Skeletal muscle cell (primary cell): ENCODE data around the gene CTDSPL.

Experiments used
- DNase-seq: peaks from one replicate; pipeline ENCODE4 v3.0.0-alpha.2; 2010; ENCODE audit warnings: low read depth
- H3K4me3 ChIP-seq: 2 replicates; pipeline ENCODE4 v1.5.1; 2011; ENCODE audit warnings: low read depth, mild to moderate bottlenecking, control low read depth, low read length, moderate library complexity

Gene CTDSPL

DNA sequence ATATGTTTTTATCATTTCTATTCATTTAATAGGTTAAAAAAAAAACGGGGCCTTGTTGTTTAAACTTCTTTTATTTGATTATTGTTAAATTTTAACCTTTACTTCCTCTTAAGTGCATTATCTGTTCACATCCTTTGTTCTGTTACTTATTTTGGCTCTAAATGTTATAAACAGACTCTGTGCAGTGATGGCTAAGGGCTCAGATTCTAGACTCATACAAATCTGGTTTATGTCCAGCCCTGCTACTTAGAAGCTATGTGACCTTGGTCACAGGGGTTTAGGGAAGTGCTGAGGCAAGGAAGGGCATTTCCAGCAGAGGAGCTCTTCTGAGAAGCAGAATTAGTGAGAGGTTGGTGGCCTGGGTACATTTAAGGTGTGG lies 73.6 kb downstream of the CTDSPL start:
- H3K4me3 ChIP-seq, result no peak overlapping the region
- DNase-seq, result no peak

DNA sequence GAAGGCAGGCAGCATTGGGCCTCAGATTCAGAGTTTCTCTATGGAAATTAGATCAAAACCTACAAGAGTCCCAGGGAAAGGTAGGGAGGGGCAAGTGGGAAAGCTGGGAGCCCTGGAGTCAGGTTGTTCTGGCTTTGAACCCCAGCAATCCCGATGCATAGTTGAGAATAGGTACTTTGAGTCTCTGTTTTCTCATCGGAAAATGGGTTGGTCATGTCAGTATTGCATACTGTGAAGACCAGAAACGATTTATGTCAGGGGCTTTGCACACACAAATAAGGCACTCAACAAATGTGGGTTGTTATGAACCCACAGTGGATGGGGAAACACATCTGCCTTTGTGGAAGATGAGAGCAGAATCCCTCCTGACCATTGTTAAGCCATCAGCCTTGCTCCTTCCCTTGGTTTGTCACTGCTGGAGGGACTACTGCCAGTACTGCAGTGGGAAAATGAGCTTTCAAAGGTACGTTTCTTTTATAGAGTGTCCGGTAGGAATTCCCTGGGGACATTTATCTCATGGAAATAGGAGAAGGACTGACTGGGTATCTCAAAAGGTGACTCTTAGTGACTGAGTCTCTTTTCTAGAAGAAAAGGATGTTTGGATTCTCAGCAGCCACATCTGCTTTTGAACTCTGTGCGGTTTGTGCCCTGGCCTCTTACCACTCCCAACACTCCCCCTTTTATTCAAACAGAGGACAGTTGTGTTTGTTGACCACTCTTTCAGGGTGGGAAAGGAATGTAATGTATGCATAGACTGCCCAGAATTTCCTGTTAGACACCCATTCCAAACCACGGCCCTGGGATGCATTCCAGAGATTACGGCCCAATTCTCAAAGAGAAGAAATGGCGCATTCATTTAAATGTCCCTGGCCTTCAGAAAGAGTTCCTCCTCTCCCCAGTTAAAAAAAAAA lies 74.3 kb downstream of the CTDSPL start:
- H3K4me3 ChIP-seq, result no peak overlapping the region
- DNase-seq, result peak; percentile 88

DNA sequence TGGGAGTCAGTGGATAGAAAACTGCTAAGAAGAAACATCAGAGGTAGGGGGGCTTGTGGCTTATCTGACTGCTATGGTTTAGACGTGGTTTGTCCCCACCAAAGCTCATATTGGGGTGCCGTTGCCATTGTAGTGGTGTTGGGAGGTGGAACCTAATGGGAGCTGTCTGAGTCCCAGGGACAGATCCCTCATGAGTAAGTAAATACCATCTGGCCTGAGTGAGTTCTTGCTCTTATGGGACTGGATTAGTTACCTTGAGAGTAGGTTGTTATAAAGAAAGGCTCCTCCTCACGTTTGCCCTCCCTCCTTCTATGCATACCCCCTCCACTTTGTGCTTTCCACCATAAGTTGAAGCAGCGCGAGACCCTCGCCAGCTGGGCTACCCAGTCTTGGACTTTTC lies 75.5 kb downstream of the CTDSPL start:
- no peak overlapping the region for H3K4me3 ChIP-seq
- DNase-seq, result no peak

DNA sequence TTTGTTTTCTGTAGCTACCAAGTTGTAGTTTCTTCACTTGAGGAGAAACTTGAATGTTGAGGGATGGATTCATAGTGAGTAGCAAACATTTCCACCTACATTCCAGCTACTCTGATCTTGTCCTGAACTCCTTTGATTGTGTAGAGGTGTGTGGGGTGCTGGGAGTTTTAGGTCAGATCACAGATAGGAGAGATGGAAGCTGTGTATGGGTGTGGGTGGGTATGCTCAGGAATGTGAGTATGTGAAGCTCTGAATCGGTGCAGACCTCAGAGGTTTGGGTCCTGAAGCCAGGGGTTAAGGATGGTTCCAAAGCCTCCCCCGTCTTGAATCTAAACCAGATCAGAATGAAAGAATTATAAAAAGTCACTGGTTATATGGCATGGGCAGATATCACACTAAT lies 76.3 kb downstream of the CTDSPL start:
- no peak overlapping the region for H3K4me3 ChIP-seq
- DNase-seq, result no peak

DNA sequence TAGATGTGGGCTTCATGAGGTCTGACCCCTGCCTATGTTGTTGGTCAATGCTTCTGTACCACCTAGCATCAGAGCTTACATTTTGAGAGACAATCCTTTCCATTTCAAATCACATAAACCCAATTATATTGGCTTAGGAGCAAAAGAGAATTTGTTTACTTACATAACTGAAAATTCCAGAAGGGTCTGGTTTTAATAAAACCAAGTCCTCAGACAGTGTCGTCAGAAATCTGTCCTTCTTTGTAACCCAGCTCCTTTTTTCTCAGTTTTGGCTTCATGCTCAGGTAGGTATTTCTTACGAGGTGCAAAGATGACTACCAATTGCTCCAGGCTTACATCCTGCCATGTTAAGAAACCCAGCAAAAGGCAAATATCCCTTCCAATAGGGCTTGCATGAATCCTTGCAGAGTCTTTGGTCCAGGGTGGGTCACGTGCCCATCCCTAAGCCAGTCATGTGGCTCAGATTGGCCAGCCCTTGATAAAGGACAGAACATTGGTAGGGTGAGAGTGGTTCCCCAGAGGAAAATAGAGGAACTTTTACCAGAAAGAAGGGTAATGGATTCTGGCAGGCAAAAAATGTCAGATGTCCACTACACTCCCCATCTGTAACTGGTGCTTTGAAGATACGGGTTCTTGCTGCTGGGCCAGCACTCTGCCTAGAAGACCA lies 78.7 kb downstream of the CTDSPL start:
- no peak for DNase-seq
- no peak overlapping the region for H3K4me3 ChIP-seq

DNA sequence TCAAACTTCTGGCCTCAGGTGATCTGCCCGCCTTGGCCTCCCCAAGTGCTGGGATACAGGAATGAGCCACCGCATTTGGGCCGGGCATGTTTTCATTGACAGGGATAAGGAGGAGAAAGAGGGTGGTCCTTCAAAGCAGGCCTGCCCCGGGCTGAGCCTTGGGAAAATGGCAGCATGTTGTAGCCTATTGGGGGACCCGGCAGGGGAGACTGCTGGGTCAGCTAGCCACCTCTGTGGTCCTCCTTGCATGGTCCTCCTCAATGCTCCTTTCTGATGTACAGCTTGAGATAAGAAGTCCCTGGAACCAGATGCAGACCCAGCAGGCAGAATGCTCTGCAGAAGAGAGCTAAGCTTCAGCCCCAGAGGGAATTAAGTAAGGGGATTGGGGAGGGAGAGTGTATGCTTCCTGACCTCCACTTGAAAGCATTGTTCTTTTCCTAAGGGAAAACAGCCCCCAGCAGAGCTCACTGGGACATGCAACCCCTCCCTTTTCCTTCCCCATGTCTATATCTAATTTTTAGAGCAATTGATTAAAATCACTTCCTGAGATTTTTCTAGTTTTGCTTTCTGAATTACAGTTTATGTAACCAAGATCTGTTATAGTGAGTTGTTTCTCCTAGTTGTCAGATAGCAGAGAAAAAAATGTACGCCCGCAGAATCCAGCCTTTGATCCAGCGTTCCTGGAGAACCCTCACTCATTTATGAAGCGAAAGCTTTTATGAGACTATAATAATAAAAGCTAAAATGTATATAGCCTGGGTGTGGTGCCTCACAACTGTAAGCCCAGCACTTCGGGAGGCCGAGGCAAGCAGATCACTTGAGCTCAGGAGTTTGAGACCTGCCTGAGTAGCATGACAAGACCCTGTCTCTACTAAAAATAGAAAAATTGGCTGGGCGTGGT lies 80.2 kb downstream of the CTDSPL start:
- DNase-seq, result no peak
- H3K4me3 ChIP-seq, result no peak overlapping the region

DNA sequence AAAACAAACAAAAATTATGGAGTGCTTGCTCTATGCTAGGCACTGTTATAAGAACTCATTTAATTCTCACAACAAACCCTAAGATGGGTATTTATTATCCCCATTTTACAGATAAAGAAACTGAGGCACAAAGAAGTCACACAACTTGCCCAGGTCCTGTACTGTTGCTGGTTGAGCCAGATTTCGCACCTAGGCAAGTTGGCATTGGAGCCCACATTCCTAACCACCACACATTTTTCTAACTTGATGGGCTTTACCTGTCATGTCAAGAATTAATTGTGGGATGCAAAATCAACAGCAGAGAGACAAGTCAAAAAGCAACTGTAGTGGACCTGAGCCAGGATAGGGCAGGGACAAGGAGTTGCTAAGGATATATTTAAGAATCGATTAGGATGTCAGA lies 81.0 kb downstream of the CTDSPL start:
- no peak overlapping the region for H3K4me3 ChIP-seq
- DNase-seq, result no peak

- DNase-seq, result no peak
Observed at GRCh38 chr3:37943126-37943525, 81.4 kb downstream of the CTDSPL start.

DNA sequence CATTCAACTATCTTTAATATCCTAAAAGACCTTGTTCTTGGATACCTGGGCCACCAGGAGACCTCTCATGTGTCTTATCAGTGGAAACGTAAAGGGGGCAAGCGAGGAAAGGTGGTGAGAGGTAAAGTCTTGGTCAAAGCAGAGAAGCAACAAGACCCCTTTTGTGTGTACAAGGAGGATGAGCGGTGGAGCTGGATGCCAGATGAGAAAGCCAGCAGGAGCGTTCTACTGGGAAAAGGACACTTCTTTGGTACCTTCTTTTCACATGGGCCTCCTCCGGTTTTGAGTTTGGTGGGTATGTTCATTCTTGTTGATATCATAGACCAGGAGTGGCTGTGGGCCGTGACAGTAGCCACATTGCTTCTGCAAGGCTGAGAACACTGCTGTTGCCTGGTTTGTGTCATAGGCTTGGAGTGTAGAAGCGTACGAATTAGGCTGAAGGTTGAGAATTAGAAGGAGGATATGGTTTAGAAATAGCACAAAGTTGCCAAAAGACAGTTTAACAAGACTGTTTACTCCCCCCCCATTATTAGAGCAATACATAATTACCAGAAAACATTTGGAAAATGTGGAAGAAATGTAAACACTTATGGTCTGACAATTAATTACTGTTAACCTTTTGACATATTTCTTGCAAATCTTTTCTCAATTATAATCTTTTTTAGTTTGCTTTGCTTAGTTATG lies 82.1 kb downstream of the CTDSPL start:
- H3K4me3 ChIP-seq, result no peak overlapping the region
- DNase-seq, result no peak

More at GRCh38 chr3:37943126-37943525, 81.4 kb downstream of the CTDSPL start:
- no peak overlapping the region for H3K4me3 ChIP-seq

GRCh38 chr3:37944391-37944842 lies 82.7 kb downstream of the CTDSPL start:
- no peak for DNase-seq
- H3K4me3 ChIP-seq, result no peak overlapping the region

DNA sequence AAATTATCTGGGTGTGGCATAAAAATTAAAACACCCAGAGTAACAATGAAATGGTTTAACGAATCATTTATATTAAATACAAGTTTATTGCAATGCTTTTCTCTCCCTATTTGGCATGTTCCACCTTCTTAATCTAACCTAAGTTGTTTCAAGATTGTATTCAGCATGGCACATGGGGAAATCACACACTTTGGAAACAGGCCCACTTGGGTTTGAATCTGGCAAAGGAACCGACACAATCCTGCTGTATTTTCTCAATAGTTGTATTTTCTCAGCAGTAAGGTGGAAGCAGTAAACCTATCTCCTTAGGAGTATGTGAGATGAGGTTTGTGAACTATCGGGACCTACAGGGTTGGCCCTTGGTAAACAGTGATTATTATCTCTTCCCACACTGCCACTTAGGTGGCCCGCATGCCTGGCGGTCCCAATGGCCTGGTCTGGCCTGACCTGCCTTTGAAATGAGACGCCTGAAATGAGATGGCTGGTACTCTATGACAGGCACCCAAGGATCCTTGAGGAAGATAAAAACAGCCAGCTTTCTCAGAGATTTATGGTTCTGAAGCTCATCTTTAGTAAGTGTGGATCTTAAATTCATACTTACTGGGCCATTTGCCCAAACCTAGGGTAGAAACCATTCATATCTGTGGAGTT lies 83.6 kb downstream of the CTDSPL start:
- H3K4me3 ChIP-seq, result no peak overlapping the region
- DNase-seq, result no peak

- no peak for DNase-seq
- H3K4me3 ChIP-seq, result no peak overlapping the region
Observed at GRCh38 chr3:37945807-37946530, 84.3 kb downstream of the CTDSPL start.

DNA sequence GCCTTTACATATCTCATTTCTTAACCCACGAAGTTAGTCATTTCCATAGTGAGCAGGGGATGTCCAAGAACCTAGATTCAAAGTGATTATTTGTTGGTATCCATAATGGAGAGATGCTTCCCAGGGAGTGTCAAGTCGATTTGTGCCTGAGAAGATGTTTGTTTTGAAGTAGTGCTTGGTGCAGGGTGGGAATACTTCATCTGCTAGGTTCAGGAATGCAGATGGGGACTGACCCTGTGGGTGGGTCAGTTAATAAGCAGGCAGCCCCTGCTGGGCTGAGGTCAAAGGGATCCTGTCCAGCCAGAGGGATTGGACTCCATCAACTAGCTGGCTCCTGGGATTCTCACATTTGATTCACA lies 84.8 kb downstream of the CTDSPL start:
- DNase-seq, result no peak
- H3K4me3 ChIP-seq, result no peak overlapping the region

DNA sequence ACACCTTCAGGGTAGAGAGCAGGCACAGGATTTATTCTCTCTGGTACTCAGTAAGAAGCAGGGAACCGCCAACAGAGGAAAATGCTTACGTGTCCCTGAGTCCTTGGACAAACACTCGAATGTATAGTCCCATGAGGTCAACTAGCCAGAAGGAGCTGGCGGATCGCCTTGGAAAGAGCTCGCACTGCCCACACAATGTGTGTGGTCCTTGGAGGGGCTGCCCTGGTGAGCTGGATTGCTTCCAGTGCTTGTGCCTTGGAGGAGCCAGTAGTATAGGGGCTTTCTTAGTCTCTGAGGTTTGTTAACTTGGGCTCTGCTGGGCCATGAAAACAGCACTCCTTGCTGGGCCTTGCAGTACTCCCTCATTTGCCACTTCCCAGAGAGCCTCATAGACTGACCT lies 88.2 kb downstream of the CTDSPL start:
- DNase-seq, result peak; percentile 78
- no peak overlapping the region for H3K4me3 ChIP-seq

DNA sequence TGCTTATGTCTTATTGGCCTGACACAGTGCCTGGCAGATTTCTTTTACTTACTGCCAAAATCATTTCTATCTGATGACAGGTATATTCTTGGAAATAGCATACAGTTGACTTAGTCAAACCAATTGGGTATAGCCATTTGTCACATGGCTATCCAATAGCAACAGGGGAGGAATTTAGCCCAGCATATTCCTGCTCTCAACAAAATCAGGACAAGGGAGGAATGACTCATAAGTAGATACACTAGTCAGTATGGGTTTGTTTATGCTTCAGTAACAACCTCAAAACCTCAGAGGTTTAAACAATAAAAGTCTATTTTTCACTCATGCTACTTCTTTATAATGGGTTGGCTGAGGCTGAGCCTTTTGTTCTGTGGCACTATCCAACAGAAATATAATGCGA lies 90.9 kb downstream of the CTDSPL start:
- H3K4me3 ChIP-seq, result no peak overlapping the region
- DNase-seq, result no peak

DNA sequence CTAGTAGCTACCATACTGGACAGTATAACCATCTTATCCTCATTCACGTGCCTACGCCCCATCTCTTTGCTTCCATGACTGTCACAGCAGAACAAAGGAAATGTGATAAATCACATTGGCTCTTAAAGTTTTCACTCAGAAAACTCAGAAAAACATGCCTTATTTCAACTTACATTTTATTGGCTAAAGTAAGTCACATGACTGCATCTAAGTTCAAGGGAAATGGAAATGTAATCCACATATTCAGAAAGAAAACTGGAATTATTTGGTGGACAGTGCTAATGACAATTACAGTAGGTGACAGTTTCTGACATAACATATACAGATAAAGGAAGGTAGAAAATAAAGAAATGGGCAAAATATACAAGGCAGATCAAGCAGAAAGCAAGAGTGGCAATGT lies 91.5 kb downstream of the CTDSPL start:
- H3K4me3 ChIP-seq, result no peak overlapping the region
- DNase-seq, result no peak

- DNase-seq, result no peak
- H3K4me3 ChIP-seq, result no peak overlapping the region
Observed at GRCh38 chr3:37953707-37954394, 92.2 kb downstream of the CTDSPL start.

GRCh38 chr3:37954881-37955280 lies 93.2 kb downstream of the CTDSPL start:
- H3K4me3 ChIP-seq, result no peak overlapping the region
- no peak for DNase-seq
